ENCODE data around the gene DHFR.

DHFR gene

GRCh38 chr5:80631278-80632259 lies 23.2 kb downstream of the DHFR start:
- no peak for TF ChIP-seq POLR2A (IDR thresholded peaks at IDR 0.05; ENCODE audit: low read depth, low read length)
- no peak for FAIRE-seq
- no peak for DNase-seq (ENCODE audit: insufficient read length, low spot score)

- FAIRE-seq (no peak), DNase-seq (ENCODE audit: insufficient read length, low spot score) (no peak)
- TF ChIP-seq POLR2A (IDR thresholded peaks at IDR 0.05; ENCODE audit: low read depth, low read length) = no peak
Measured at GRCh38 chr5:80629281-80629680, 25.5 kb downstream of the DHFR start.

GRCh38 chr5:80625230-80625629 lies 29.6 kb downstream of the DHFR start:
- FAIRE-seq = no peak
- no peak for TF ChIP-seq POLR2A (IDR thresholded peaks at IDR 0.05; ENCODE audit: low read depth, low read length)
- DNase-seq (ENCODE audit: insufficient read length, low spot score) = no peak

- TF ChIP-seq POLR2A (IDR thresholded peaks at IDR 0.05; ENCODE audit: low read depth, low read length) = no peak
- DNase-seq (ENCODE audit: insufficient read length, low spot score) = no peak
- no peak for FAIRE-seq
Measured at GRCh38 chr5:80623999-80624398, 30.8 kb downstream of the DHFR start.

GRCh38 chr5:80622756-80623155 lies 32.0 kb downstream of the DHFR start:
- FAIRE-seq (no peak), DNase-seq (ENCODE audit: insufficient read length, low spot score) (no peak)
- TF ChIP-seq POLR2A (IDR thresholded peaks at IDR 0.05; ENCODE audit: low read depth, low read length) = no peak

- FAIRE-seq (no peak), DNase-seq (ENCODE audit: insufficient read length, low spot score) (peak; percentile 18)
- no peak for TF ChIP-seq POLR2A (IDR thresholded peaks at IDR 0.05; ENCODE audit: low read depth, low read length)
Measured at GRCh38 chr5:80620211-80620610, 34.6 kb downstream of the DHFR start.

GRCh38 chr5:80619086-80619485 lies 35.7 kb downstream of the DHFR start:
- no peak for DNase-seq (ENCODE audit: insufficient read length, low spot score)
- TF ChIP-seq POLR2A (IDR thresholded peaks at IDR 0.05; ENCODE audit: low read depth, low read length) = no peak
- no peak for FAIRE-seq

GRCh38 chr5:80618438-80618837 lies 36.3 kb downstream of the DHFR start:
- DNase-seq (ENCODE audit: insufficient read length, low spot score) (no peak), FAIRE-seq (no peak)
- no peak for TF ChIP-seq POLR2A (IDR thresholded peaks at IDR 0.05; ENCODE audit: low read depth, low read length)

- no peak for TF ChIP-seq POLR2A (IDR thresholded peaks at IDR 0.05; ENCODE audit: low read depth, low read length)
- DNase-seq (ENCODE audit: insufficient read length, low spot score) = no peak
- FAIRE-seq = no peak
Measured at GRCh38 chr5:80615266-80615914, 39.4 kb downstream of the DHFR start.

GRCh38 chr5:80609692-80610091 lies 45.1 kb downstream of the DHFR start:
- no peak for FAIRE-seq
- no peak for TF ChIP-seq POLR2A (IDR thresholded peaks at IDR 0.05; ENCODE audit: low read depth, low read length)

GRCh38 chr5:80608731-80609130 lies 46.1 kb downstream of the DHFR start:
- FAIRE-seq = no peak
- TF ChIP-seq POLR2A (IDR thresholded peaks at IDR 0.05; ENCODE audit: low read depth, low read length) = no peak
- no peak for DNase-seq (ENCODE audit: insufficient read length, low spot score)

More at GRCh38 chr5:80609692-80610091, 45.1 kb downstream of the DHFR start:
- no peak for DNase-seq (ENCODE audit: insufficient read length, low spot score)

- no peak for DNase-seq (ENCODE audit: insufficient read length, low spot score)
- FAIRE-seq = no peak
- no peak for TF ChIP-seq POLR2A (IDR thresholded peaks at IDR 0.05; ENCODE audit: low read depth, low read length)
Measured at GRCh38 chr5:80607832-80608231, 47.0 kb downstream of the DHFR start.

- DNase-seq (ENCODE audit: insufficient read length, low spot score) (no peak), FAIRE-seq (no peak)
- no peak for TF ChIP-seq POLR2A (IDR thresholded peaks at IDR 0.05; ENCODE audit: low read depth, low read length)
Measured at GRCh38 chr5:80607343-80607742, 47.4 kb downstream of the DHFR start.

- TF ChIP-seq POLR2A (IDR thresholded peaks at IDR 0.05; ENCODE audit: low read depth, low read length) = no peak
- no peak for DNase-seq (ENCODE audit: insufficient read length, low spot score)
- no peak for FAIRE-seq
Measured at GRCh38 chr5:80600943-80601693, 53.7 kb downstream of the DHFR start.
